22Rv1 (cell line): ENCODE results near the gene SS18L1.
"Not testable (repeated sequence)": the region's sequence is repeated elsewhere in the genome, so short reads cannot be mapped to it uniquely, and the experiment has no call there.

ENCODE experiments used
- CTCF ChIP-seq: fragments of 450-650 bp; IDR thresholded peaks from 2 replicates; pipeline ENCODE4 v1.5.1; 2017; ENCODE audit warnings: mild to moderate bottlenecking
- ZFX ChIP-seq: fragments of 450-650 bp; IDR thresholded peaks from 2 replicates; pipeline ENCODE4 v1.6.1; 2017; ENCODE audit warnings: antibody characterized with exemption, borderline replicate concordance

GRCh38 chr20:62148383-62148782 lies 4.8 kb downstream of the SS18L1 start:
- not testable (repeated sequence) for TF ChIP-seq CTCF, ZFX
